Measurements from ENCODE around the gene KLHL29.

The KLHL29 gene

GRCh38 chr2:23435250-23436035 lies 50.5 kb downstream of the KLHL29 start:
- Histone ChIP-seq H2BK12ac (ENCODE audit: low read length) (peak overlapping the region; percentile 53), H2BK120ac (ENCODE audit: insufficient read depth, low read length, poor library complexity) (peak overlapping the region; percentile 50), H4K12ac (ENCODE audit: low read depth, low read length) (no peak overlapping the region), H3K18ac (ENCODE audit: low read length) (peak overlapping the region; percentile 36), H3K9ac (ENCODE audit: low read length) (no peak overlapping the region), H3K79me2 (ENCODE audit: control insufficient read depth, insufficient read depth, low read length, poor library complexity) (peaks cover 2% of the 10 kb centered on the region), H2AK5ac (ENCODE audit: low read length) (peak overlapping the region; percentile 57), H3K4me1 (ENCODE audit: control insufficient read depth in 1 of 2, insufficient read depth in 2 of 2, low read length in 2 of 2) (peaks cover 17 to 30% of the 10 kb centered on the region in 2 experiments), H3K4me3 (ENCODE audit: low read depth, low read length) (no peak overlapping the region), H3K14ac (ENCODE audit: low read length) (peak overlapping the region; percentile 1), H3K9me3 (ENCODE audit: insufficient read depth, low read depth, low read length) (no peaks in the 10 kb centered on the region), H3K36me3 (ENCODE audit: control insufficient read depth in 1 of 2, insufficient read depth in 2 of 2, low read length in 2 of 2) (no peaks in the 10 kb centered on the region), H4K91ac (ENCODE audit: low read depth, low read length) (peak overlapping the region; percentile 91), H3K4me2 (ENCODE audit: low read length) (peak overlapping the region; percentile 11), H2BK5ac (ENCODE audit: low read depth, low read length, poor library complexity) (peak overlapping the region; percentile 21), H2AFZ (ENCODE audit: insufficient read depth, low read length, poor library complexity) (no peak overlapping the region), H3K23ac (ENCODE audit: low read length) (no peak overlapping the region), H3K79me1 (ENCODE audit: low read length) (peaks cover 21% of the 10 kb centered on the region), H3K27me3 (ENCODE audit: insufficient read depth, low read length) (no peaks in the 10 kb centered on the region), H4K8ac (ENCODE audit: low read depth, low read length) (peak overlapping the region; percentile 2), H3K27ac (ENCODE audit: low read depth, low read length) (peak overlapping the region; percentile 81), H3K4ac (ENCODE audit: low read depth, low read length) (peak overlapping the region; percentile 30)
- DNase-seq = peak; percentile 89 to 93
- WGBS (ENCODE audit: extremely low coverage, insufficient coverage, insufficient read length) = no CpG with 5 or more reads among the region's 9 CpGs

GRCh38 chr2:23436346-23437098 lies 51.5 kb downstream of the KLHL29 start:
- WGBS (ENCODE audit: extremely low coverage, insufficient coverage, insufficient read length) = no CpG with 5 or more reads among the region's 16 CpGs
- H3K18ac ChIP-seq (ENCODE audit: low read length) = no peak overlapping the region
- no peak overlapping the region for H4K12ac ChIP-seq (ENCODE audit: low read depth, low read length)
- no peak overlapping the region for H3K23ac ChIP-seq (ENCODE audit: low read length)
- H2AK5ac ChIP-seq (ENCODE audit: low read length) = no peak overlapping the region
- peak overlapping the region; percentile 21 for H2BK5ac ChIP-seq (ENCODE audit: low read depth, low read length, poor library complexity)
- H2BK12ac ChIP-seq (ENCODE audit: low read length) = no peak overlapping the region
- H4K91ac ChIP-seq (ENCODE audit: low read depth, low read length) = peak overlapping the region; percentile 30
- no peak overlapping the region for H2AFZ ChIP-seq (ENCODE audit: insufficient read depth, low read length, poor library complexity)
- no peak overlapping the region for H3K4me2 ChIP-seq (ENCODE audit: low read length)
- H3K36me3 ChIP-seq (ENCODE audit: control insufficient read depth in 1 of 2, insufficient read depth in 2 of 2, low read length in 2 of 2) = peaks cover 0 to under 1% of the 10 kb centered on the region in 2 experiments
- peak overlapping the region; percentile 81 for H3K27ac ChIP-seq (ENCODE audit: low read depth, low read length)
- H3K79me1 ChIP-seq (ENCODE audit: low read length) = peaks cover 21% of the 10 kb centered on the region
- H4K8ac ChIP-seq (ENCODE audit: low read depth, low read length) = no peak overlapping the region
- H2BK120ac ChIP-seq (ENCODE audit: insufficient read depth, low read length, poor library complexity) = peak overlapping the region; percentile 23
- peak; percentile 69 to 78 for DNase-seq
- no peak overlapping the region for H3K4me3 ChIP-seq (ENCODE audit: low read depth, low read length)
- H3K4me1 ChIP-seq (ENCODE audit: control insufficient read depth in 1 of 2, insufficient read depth in 2 of 2, low read length in 2 of 2) = peaks cover 16 to 25% of the 10 kb centered on the region in 2 experiments
- H3K27me3 ChIP-seq (ENCODE audit: insufficient read depth, low read length) = no peaks in the 10 kb centered on the region
- H3K9ac ChIP-seq (ENCODE audit: low read length) = no peak overlapping the region
- no peak overlapping the region for H3K4ac ChIP-seq (ENCODE audit: low read depth, low read length)
- peaks cover 2% of the 10 kb centered on the region for H3K9me3 ChIP-seq (ENCODE audit: insufficient read depth, low read depth, low read length)
- no peak overlapping the region for H3K14ac ChIP-seq (ENCODE audit: low read length)
- peaks cover 2% of the 10 kb centered on the region for H3K79me2 ChIP-seq (ENCODE audit: control insufficient read depth, insufficient read depth, low read length, poor library complexity)

- no CpG with 5 or more reads among the region's 1 CpG for WGBS (ENCODE audit: extremely low coverage, insufficient coverage, insufficient read length)
- H3K4me3 ChIP-seq (ENCODE audit: low read depth, low read length) = no peak overlapping the region
- no peak overlapping the region for H4K91ac ChIP-seq (ENCODE audit: low read depth, low read length)
- H3K4me2 ChIP-seq (ENCODE audit: low read length) = no peak overlapping the region
- no peak overlapping the region for H3K14ac ChIP-seq (ENCODE audit: low read length)
- H4K8ac ChIP-seq (ENCODE audit: low read depth, low read length) = no peak overlapping the region
- no peak overlapping the region for H3K23ac ChIP-seq (ENCODE audit: low read length)
- no peak overlapping the region for H3K4ac ChIP-seq (ENCODE audit: low read depth, low read length)
- H3K27me3 ChIP-seq (ENCODE audit: insufficient read depth, low read length) = no peaks in the 10 kb centered on the region
- no peak overlapping the region for H4K12ac ChIP-seq (ENCODE audit: low read depth, low read length)
- H3K9me3 ChIP-seq (ENCODE audit: insufficient read depth, low read depth, low read length) = peaks cover 3% of the 10 kb centered on the region
- H2BK120ac ChIP-seq (ENCODE audit: insufficient read depth, low read length, poor library complexity) = no peak overlapping the region
- no peak for DNase-seq
- no peak overlapping the region for H3K27ac ChIP-seq (ENCODE audit: low read depth, low read length)
- no peak overlapping the region for H2BK12ac ChIP-seq (ENCODE audit: low read length)
- no peaks in the 10 kb centered on the region for H3K79me1 ChIP-seq (ENCODE audit: low read length)
- no peak overlapping the region for H3K18ac ChIP-seq (ENCODE audit: low read length)
- no peak overlapping the region for H2AK5ac ChIP-seq (ENCODE audit: low read length)
- H2BK5ac ChIP-seq (ENCODE audit: low read depth, low read length, poor library complexity) = no peak overlapping the region
- no peak overlapping the region for H2AFZ ChIP-seq (ENCODE audit: insufficient read depth, low read length, poor library complexity)
- no peaks in the 10 kb centered on the region for H3K79me2 ChIP-seq (ENCODE audit: control insufficient read depth, insufficient read depth, low read length, poor library complexity)
- no peak overlapping the region for H3K9ac ChIP-seq (ENCODE audit: low read length)
- H3K36me3 ChIP-seq (ENCODE audit: control insufficient read depth in 1 of 2, insufficient read depth in 2 of 2, low read length in 2 of 2) = peaks cover 0 to 2% of the 10 kb centered on the region in 2 experiments
- H3K4me1 ChIP-seq (ENCODE audit: control insufficient read depth in 1 of 2, insufficient read depth in 2 of 2, low read length in 2 of 2) = peaks cover 2 to 3% of the 10 kb centered on the region in 2 experiments
Measured at GRCh38 chr2:23441414-23441813, 56.4 kb downstream of the KLHL29 start.

- H4K12ac ChIP-seq (ENCODE audit: low read depth, low read length) = no peak overlapping the region
- H4K91ac ChIP-seq (ENCODE audit: low read depth, low read length) = no peak overlapping the region
- H2AK5ac ChIP-seq (ENCODE audit: low read length) = no peak overlapping the region
- no peaks in the 10 kb centered on the region for H3K79me2 ChIP-seq (ENCODE audit: control insufficient read depth, insufficient read depth, low read length, poor library complexity)
- H3K4ac ChIP-seq (ENCODE audit: low read depth, low read length) = no peak overlapping the region
- H3K18ac ChIP-seq (ENCODE audit: low read length) = no peak overlapping the region
- H2BK5ac ChIP-seq (ENCODE audit: low read depth, low read length, poor library complexity) = no peak overlapping the region
- DNase-seq = no peak
- H2BK120ac ChIP-seq (ENCODE audit: insufficient read depth, low read length, poor library complexity) = no peak overlapping the region
- no peak overlapping the region for H3K4me2 ChIP-seq (ENCODE audit: low read length)
- H3K4me3 ChIP-seq (ENCODE audit: low read depth, low read length) = no peak overlapping the region
- no peak overlapping the region for H3K9ac ChIP-seq (ENCODE audit: low read length)
- H3K27me3 ChIP-seq (ENCODE audit: insufficient read depth, low read length) = no peaks in the 10 kb centered on the region
- H3K4me1 ChIP-seq (ENCODE audit: control insufficient read depth in 1 of 2, insufficient read depth in 2 of 2, low read length in 2 of 2) = no peaks in the 10 kb centered on the region
- no peak overlapping the region for H3K27ac ChIP-seq (ENCODE audit: low read depth, low read length)
- peaks cover 3% of the 10 kb centered on the region for H3K9me3 ChIP-seq (ENCODE audit: insufficient read depth, low read depth, low read length)
- WGBS (ENCODE audit: extremely low coverage, insufficient coverage, insufficient read length) = no CpG with 5 or more reads among the region's 4 CpGs
- no peaks in the 10 kb centered on the region for H3K79me1 ChIP-seq (ENCODE audit: low read length)
- H3K23ac ChIP-seq (ENCODE audit: low read length) = no peak overlapping the region
- H2BK12ac ChIP-seq (ENCODE audit: low read length) = no peak overlapping the region
- H3K36me3 ChIP-seq (ENCODE audit: control insufficient read depth in 1 of 2, insufficient read depth in 2 of 2, low read length in 2 of 2) = peaks cover 0 to 5% of the 10 kb centered on the region in 2 experiments
- H2AFZ ChIP-seq (ENCODE audit: insufficient read depth, low read length, poor library complexity) = no peak overlapping the region
- H3K14ac ChIP-seq (ENCODE audit: low read length) = no peak overlapping the region
- no peak overlapping the region for H4K8ac ChIP-seq (ENCODE audit: low read depth, low read length)
Measured at GRCh38 chr2:23445450-23445868, 60.5 kb downstream of the KLHL29 start.
